HG02870 (cell line): ENCODE results near the gene FLNC.

Source experiments
- ATAC-seq: cut with Tn5 transposase; IDR thresholded peaks from one replicate; pipeline ENCODE4 v1.9.1; 2021; ENCODE audit warnings: mild to moderate bottlenecking, moderate library complexity; ENCODE audit not compliant: unreplicated experiment

Gene FLNC

GRCh38 chr7:128862571-128863432 is 32.6 kb downstream of the FLNC start, which contains the start of gene ATP6V1F:
ATP6V1F (plus strand) TSS chr7:128862856; CDS start chr7:128862905, 49 bp downstream.
- ATAC-seq = peak; percentile 88

- ATAC-seq = no peak
Measured at GRCh38 chr7:128863433-128863989, 33.3 kb downstream of the FLNC start.

- no peak for ATAC-seq
Measured at GRCh38 chr7:128865303-128865702, 35.1 kb downstream of the FLNC start.

GRCh38 chr7:128865996-128866877 is 36.0 kb downstream of the FLNC start:
- ATAC-seq = no peak

- no peak for ATAC-seq
Measured at GRCh38 chr7:128867241-128867640, 37.0 kb downstream of the FLNC start.

- ATAC-seq = no peak
Measured at GRCh38 chr7:128867842-128868623, 37.8 kb downstream of the FLNC start.

- ATAC-seq = no peak
Measured at GRCh38 chr7:128868624-128869137, 38.5 kb downstream of the FLNC start.

GRCh38 chr7:128869138-128869943 is 39.1 kb downstream of the FLNC start:
- ATAC-seq = peak; percentile 57

GRCh38 chr7:128869944-128870285 is 39.7 kb downstream of the FLNC start:
- peak; percentile 17 for ATAC-seq

- no peak for ATAC-seq
Measured at GRCh38 chr7:128871050-128871449, 40.8 kb downstream of the FLNC start.

GRCh38 chr7:128872394-128872824 is 42.2 kb downstream of the FLNC start:
- no peak for ATAC-seq

- ATAC-seq = no peak
Measured at GRCh38 chr7:128873234-128873633, 43.0 kb downstream of the FLNC start.

GRCh38 chr7:128874140-128875031 is 44.2 kb downstream of the FLNC start:
- ATAC-seq = no peak

- ATAC-seq = no peak
Measured at GRCh38 chr7:128875523-128875948, 45.3 kb downstream of the FLNC start.

- no peak for ATAC-seq
Measured at GRCh38 chr7:128876127-128876526, 45.9 kb downstream of the FLNC start.

GRCh38 chr7:128876586-128876977 is 46.4 kb downstream of the FLNC start:
- no peak for ATAC-seq

- ATAC-seq = no peak
Measured at GRCh38 chr7:128876978-128877755, 47.0 kb downstream of the FLNC start.

GRCh38 chr7:128877756-128878120 is 47.5 kb downstream of the FLNC start:
- no peak for ATAC-seq
